NB4 (cell line): ENCODE data around the gene ZNF222.

Experiments used
- DNase-seq: peaks from one replicate; pipeline ENCODE4 v3.0.0; 2010; ENCODE audit warnings: low read depth
- H3K4me3 ChIP-seq: one replicate; pipeline ENCODE4 v1.5.1; 2011; ENCODE audit warnings: mild to moderate bottlenecking, low read depth, low read length, moderate library complexity
- CTCF ChIP-seq: IDR thresholded peaks from one replicate; pipeline ENCODE4 v1.5.1; 2012; ENCODE audit warnings: low read depth, low read length
- MAX ChIP-seq: IDR thresholded peaks from 2 replicates; pipeline ENCODE4 v1.6.1; 2011; ENCODE audit warnings: low read depth, low read length
- MYC ChIP-seq: IDR thresholded peaks from 2 replicates; pipeline ENCODE4 v1.6.1; 2011; ENCODE audit warnings: low read depth, low read length
- POLR2A ChIP-seq: IDR thresholded peaks from 2 replicates; pipeline ENCODE4 v1.6.1; 2011; ENCODE audit warnings: mild to moderate bottlenecking; ENCODE audit not compliant: insufficient read length; ENCODE audit errors: extremely low read depth

The ZNF222 gene

GRCh38 chr19:44076325-44076724 lies 51.1 kb downstream of the ZNF222 start:
- TF ChIP-seq MYC (no peak), MAX (no peak), CTCF (no peak), POLR2A (no peak)
- no peak overlapping the region for H3K4me3 ChIP-seq
- no peak for DNase-seq
